Endothelial cell of hepatic sinusoid (primary cell): ENCODE data around the gene ELFN1.
"Not testable (repeated sequence)": the region's sequence is repeated elsewhere in the genome, so short reads cannot be mapped to it uniquely, and the experiment has no call there.

Experiments used
- in situ Hi-C: cut with HindIII; loops from 2 replicates; pipeline ENCODE4 v1.10.0; 2017; ENCODE audit warnings: low sequenced_read_pairs

The ELFN1 gene

DNA sequence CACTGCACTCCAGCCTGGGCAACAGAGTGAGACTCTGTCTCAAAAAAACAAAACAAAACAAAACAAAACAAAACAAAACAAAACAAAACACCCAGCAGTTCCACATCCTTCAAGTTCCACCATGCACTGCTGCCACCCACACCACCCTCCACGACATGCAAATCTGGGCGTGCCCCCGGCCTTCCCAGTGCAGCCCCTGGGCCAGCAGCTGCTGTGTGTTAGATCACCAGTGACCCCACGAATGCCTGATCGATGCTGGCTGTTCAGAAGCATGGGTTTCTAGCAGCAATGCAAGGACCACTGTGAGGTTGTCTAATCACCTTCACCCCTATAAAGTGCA is 36.3 kb downstream of the ELFN1 start:
- in situ Hi-C loops, result loop anchor here (10.0 kb wide), 2 partner anchors 68 to 82 kb away; no protein-coding TSS in a partner anchor

DNA sequence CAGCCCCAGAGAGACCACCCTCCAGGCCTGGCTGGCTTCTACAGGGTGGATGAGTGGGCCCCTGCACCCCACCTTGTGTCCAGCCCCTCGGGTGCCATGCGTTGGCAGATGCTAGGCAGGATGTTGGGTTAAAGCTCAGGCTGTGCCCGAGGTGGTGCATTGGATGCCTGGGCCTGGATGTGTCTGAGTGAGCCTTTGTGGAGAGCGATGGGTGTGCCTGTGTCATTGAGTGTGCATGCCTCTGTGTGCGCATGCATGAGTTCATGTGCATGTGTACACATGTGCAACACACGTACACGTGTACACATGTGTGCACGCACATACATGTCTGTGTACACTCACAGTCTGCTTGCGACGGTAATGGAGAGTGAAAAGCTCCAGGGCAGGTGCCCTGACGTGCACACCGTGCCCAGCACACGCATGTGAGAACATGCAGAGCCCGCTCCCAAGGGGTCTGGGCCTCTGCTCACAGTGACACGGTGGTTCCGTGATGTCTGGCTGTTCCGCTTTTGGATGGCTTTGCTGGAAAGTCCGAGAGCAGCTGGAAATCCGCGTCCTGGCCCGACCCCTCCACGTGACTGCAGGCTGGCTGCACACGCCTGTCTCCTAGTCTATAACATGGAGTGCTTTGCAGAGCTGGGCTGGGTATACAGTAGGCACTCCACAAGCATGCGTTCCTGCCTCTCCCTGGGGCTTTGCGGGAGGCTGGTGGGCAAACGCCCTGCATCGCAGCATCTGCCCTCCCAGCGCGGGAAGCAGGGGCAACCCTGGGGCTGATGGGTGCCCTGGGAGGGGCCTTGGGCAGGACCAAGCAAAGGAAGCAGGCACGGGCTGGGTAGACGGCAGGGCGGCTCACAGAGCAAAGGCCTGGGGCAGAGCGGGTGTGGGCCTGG is 36.9 kb downstream of the ELFN1 start:
- in situ Hi-C loops, result loop anchor here (10.0 kb wide), 2 partner anchors 68 to 82 kb away; no protein-coding TSS in a partner anchor

DNA sequence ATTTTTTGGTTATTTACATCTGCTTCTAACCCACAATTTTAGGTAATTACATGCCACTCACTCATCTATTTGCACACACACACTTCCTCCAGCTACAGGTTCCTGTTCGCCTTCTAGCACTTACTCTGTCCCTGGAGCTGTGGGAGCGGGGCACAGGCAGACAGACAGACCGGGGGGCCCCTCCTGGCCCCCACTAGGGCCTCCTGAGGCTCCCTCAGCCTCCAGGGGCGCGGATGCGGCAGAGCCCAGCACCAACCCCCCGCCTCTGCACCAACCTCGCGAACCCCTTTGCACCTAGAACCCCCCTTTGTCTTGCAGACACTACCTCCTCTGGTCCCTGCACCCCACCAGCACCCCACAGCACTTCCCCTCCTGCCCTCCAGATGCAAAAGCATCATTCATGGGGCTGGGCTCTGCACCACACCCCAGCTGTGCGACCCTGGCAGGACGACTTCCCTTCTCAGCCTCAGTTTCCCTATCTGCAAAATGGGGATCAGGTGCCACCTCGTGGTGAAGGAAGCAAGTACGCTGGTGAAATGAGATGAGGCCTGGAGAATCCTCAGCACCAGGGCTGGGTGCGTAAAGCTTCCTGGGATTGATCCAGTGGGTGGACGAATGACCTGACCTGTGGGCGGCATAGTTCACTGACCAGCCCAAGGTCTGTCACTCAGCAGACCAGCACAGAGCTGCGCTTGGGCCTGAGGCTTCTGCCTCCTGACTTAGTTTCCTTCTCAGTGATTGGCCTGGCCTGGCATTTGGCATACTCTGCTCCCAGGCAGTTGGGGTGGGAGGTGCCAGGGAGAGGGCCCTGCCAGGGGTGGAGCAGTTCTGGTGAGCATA is 37.9 kb downstream of the ELFN1 start:
- in situ Hi-C loops, result loop anchor here (10.0 kb wide), 2 partner anchors 67 to 83 kb away; no protein-coding TSS in a partner anchor

DNA sequence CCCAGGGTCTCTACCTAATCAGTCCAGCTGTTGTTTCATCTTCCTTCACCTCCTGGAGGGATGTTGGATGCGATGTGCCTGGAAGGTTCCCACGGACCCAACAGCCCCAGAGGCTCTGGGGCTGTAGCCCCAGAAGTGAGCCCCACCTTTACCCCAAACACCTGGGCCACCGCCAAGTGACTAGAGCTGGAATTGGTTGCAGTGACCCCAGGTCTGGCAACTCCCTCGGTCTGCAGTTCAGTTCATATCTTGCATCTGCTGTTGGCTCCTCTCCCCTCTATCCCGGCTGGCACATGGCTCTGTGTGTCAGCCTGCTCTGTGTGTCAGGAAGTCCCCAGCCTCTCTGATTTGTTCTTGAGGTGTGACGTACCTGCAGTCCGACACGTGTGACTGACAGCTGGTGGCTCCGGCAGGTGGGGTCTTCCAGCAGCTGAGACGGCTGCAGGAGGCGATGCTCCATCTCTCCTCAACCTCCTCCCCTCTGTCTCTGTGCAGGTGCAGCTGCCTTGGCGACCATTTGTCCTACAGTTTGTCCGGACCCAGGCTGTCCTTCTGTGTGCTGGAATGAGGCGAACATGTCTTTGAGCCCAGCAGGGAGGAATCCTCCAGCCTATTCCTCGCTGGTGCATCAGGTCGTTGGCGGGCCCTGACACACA is 38.6 kb downstream of the ELFN1 start:
- in situ Hi-C loops, result loop anchor here (10.0 kb wide), 2 partner anchors 66 to 84 kb away; no protein-coding TSS in a partner anchor

GRCh38 chr7:1709281-1709680 is 39.2 kb downstream of the ELFN1 start:
- in situ Hi-C loops, result loop anchor here (10.0 kb wide), 2 partner anchors 66 to 84 kb away; no protein-coding TSS in a partner anchor

GRCh38 chr7:1709900-1710299 is 39.8 kb downstream of the ELFN1 start:
- in situ Hi-C loops, result loop anchor here (10.0 kb wide), 2 partner anchors 65 to 85 kb away; no protein-coding TSS in a partner anchor

GRCh38 chr7:1710936-1711335 is 40.9 kb downstream of the ELFN1 start:
- in situ Hi-C loops, result no loop called here

DNA sequence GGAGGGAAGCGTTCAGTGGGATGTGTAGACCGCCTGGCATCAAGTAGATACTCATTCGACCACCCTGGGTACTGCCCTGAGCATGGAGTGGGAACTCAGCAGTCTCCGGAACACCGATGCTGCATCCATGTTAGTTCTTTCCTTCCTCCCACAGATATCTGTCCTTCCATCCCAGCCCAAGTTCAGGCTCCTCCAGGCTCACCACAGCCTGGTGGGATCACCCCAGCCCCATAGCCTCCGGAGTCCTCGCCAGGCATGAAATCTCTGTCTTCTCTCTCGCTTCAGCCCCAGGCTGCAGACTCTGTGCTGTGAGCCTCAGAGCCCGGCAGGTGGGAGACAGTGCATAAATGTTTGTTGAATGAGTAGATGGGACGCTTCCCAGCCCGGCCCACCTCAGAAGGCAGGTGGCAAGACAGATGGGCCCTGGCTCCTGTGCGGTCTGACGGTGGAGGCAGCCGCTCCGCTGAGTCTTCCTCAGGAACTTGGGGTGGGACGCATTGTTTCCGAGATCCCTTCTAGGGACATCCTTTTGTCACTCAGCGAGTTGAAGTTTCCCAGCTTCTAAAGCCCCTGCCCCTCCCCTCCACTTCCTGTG is 42.9 kb downstream of the ELFN1 start:
- in situ Hi-C loops, result no loop called here

DNA sequence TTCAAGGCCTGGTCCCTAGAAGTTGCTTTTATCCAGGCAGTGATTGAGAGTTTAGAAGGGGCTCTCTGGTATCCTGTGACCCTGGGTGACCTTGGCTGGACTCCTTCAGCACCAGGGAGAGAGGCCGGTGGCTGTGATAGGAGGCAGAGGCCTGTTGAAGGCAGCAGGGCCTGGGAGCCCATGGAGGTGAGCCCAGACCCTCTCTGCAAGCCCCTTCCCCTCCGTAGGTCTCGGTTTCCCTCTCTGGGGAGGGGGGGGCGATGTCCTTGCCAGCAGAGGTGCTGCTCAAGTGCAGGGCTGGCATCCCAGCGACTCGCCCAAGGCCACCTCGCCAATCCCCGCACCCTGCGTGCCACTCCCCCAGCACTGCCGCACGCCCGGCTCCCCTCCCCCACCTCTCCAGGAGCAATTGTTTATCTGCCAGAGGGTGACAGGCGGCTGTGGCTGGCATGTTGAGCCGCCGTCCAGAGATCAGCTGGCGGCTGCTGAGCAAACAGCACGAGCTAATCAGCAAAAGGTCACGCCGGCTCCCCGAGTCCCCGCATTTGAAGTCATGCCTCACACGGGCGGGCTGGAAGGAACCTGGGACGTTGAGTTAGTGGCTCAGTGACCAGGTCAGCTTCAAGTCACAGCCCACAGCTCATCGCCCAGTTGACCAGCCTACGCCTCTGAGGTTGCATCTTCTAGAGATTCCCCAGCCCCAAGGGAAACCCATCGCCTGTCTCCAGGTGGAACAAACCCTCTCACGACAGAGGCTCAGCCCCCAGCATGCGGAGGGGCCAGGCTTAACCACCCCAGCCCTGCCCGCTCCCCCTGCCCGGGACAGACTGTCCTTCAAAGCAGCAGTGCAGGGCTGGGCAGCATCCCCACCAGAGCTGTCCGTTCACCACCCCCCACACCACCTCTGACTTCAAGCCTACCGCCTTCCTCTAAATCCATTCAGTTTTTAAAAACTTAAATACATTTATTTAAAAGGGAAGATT is 43.7 kb downstream of the ELFN1 start:
- in situ Hi-C loops, result no loop called here

GRCh38 chr7:1714583-1715330 is 44.7 kb downstream of the ELFN1 start:
- in situ Hi-C loops, result no loop called here

- in situ Hi-C loops, result no loop called here
Observed at GRCh38 chr7:1715331-1715625, 45.2 kb downstream of the ELFN1 start.

DNA sequence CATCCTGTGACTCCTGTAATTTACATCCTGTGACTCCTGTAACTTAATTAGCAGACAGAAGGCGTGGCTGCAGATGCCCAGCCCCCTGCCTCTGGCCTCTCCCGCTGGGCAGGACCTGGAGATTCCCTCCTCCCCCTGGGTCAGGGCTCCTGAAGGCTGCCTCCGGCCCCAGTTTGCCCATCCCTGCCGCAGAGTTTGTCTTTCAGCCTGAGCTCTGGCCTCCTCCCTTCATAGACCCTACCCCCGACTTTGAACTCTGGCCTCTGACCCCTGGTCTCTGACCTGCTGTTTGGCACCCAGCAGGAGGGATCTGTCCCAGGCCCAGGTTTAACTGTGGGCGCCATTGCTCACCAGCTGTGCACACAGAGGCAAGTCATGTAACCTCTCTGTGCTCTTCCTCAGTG is 45.6 kb downstream of the ELFN1 start:
- in situ Hi-C loops, result no loop called here

DNA sequence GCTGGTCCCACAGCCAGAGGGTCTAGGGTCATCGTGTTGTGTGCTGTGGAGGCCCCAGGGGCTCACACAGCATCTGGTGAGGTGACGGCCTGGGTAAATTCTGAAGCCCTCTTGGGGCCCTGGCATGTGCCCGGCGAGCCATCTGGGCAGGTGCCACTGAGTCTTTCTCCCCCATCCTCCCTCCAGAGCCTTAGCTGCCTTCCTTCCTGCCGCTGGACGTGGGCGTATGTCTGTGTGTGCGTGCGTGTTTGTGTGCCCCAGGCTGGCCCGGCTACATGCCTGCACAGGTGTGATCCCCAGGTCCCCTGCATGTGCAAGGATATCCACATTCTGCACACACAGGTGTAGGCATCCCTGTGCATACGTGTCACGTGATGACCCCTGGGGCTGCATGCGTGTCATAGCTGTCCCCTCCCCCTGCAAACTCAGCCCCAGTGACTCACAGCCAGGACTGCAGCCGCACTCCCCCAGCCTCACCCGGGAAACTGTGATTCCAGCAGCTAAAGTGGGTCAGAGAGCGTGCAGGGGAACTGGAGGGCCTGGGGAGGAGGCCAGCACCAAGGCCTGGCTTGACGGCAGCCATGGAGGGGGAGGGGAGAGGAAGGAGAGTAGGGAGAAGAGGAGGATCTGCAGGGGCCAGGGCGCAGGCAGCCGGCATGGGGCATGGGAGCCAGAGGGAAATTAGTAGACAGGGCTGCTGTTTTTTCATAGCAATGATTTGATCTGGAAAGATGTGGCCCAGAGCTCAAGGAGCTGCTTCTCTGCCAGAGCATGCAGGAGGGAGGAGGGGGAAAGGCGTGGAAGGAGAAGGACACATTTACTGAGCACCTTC is 46.4 kb downstream of the ELFN1 start:
- in situ Hi-C loops, result no loop called here

DNA sequence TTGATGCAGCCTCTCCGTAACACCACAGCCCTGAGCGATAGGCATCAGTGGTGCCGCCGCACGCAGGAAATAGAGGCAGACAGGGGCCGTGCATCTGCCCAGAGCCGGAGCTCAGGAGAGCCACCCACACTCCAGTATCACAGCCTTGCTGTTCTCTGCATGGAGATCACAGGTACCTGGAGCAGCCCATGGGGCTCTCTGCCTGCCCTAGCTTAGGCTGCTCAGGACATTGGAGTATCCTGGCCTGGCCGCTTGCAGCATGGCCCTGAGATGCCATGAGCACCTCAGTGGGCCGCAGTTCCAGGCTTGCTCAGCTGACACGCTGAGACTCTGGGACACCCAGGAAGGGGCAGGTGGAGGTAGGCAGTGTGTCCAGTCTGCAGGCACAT is 47.0 kb downstream of the ELFN1 start:
- in situ Hi-C loops, result no loop called here

- in situ Hi-C loops, result no loop called here
Observed at GRCh38 chr7:1717903-1718676, 48.0 kb downstream of the ELFN1 start.

GRCh38 chr7:1718850-1719249 is 48.8 kb downstream of the ELFN1 start:
- in situ Hi-C loops, result not testable (repeated sequence)

- in situ Hi-C loops, result not testable (repeated sequence)
Observed at GRCh38 chr7:1719256-1719655, 49.2 kb downstream of the ELFN1 start.
